IgD-negative memory B cell (primary cell): ENCODE measurements around the gene LIPM. TPM values are rescaled to one million over a fixed set of nuclear protein-coding genes. Genes with fewer than 3 reads are reported as not detected.
"Not testable (repeated sequence)": the region's sequence is repeated elsewhere in the genome, so short reads cannot be mapped to it uniquely, and the experiment has no call there.

Source experiments
- H3K27ac Mint-ChIP-seq, 3 donors: one replicate each; pipeline ENCODE4 v1.8.0; 2020 to 2022; ENCODE audit warnings: mild to moderate bottlenecking in 3 of 3, mixed read lengths in 3 of 3, moderate library complexity in 1 of 3
- H3K27me3 Mint-ChIP-seq: one replicate; pipeline ENCODE4 v1.8.0; 2021; ENCODE audit warnings: mixed read lengths
- H3K36me3 Mint-ChIP-seq: one replicate; pipeline ENCODE4 v1.8.0; 2020; ENCODE audit warnings: mild to moderate bottlenecking, mixed read lengths
- H3K4me1 Mint-ChIP-seq, 3 donors: one replicate each; pipeline ENCODE4 v1.8.0; 2020 to 2022; ENCODE audit warnings: mixed read lengths in 3 of 3, mild to moderate bottlenecking in 1 of 3
- H3K4me3 Mint-ChIP-seq, 4 donors: one replicate each; pipeline ENCODE4 v1.8.0; 2020 to 2022; ENCODE audit warnings: mild to moderate bottlenecking in 4 of 4, mixed read lengths in 4 of 4, moderate library complexity in 3 of 4
- H3K9me3 Mint-ChIP-seq, 3 donors: one replicate each; pipeline ENCODE4 v1.8.0; 2020 to 2021; ENCODE audit warnings: mixed read lengths in 3 of 3, mild to moderate bottlenecking in 1 of 3
- polyA plus RNA-seq: library from polyadenylated mRNA; unstranded; fragments of 300-500 nt; fragmentation: Illumina TruSeq; gene quantifications from one replicate; pipeline ENCODE4 v1.2.3, GENCODE V29; 2021

The LIPM gene
- polyA plus RNA-seq, 1 donor from 2014 or later = not detected

GRCh38 chr10:88819290-88819689, 16.8 kb downstream of the LIPM start:
- no peak overlapping the region for H3K27ac Mint-ChIP-seq
- H3K4me1 Mint-ChIP-seq = peaks cover 0 to 2% (median 0%) of the 10 kb centered on the region in 3 donors
- no peaks in the 10 kb centered on the region for H3K27me3 Mint-ChIP-seq
- peaks cover 0 to 3% (median 0%) of the 10 kb centered on the region in 3 donors for H3K9me3 Mint-ChIP-seq
- H3K36me3 Mint-ChIP-seq = peaks cover 2% of the 10 kb centered on the region
- no peak overlapping the region for H3K4me3 Mint-ChIP-seq

DNA sequence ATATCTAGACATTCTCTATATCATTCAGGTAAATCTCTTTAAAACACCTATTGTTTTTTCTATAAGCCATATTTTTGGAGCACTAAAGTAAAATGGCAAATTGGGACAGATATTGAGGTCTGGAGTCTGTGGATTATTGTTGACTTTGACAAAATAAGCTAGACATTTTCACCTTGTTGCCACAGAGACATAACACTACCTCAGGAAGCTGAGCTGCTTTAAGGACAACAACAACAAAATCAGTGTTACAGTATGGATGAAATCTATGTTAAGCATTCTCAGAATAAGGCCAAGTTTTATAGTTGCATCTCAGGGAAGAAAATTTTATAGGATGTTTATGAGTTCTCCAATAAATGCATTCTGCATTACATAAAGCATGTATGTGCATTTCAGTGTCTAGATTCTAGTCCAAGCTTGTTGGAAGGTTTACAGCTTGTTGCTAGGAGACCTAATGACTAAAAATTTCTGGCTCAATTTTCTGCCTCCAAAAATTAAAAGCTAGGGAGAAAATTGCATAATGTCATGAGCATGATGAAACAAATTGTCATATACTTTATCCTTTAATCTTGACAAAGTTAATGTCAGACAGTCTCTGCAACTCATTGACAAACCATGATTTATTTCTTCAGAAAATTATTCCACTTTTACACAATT, 18.3 kb downstream of the LIPM start:
- Mint-ChIP-seq H3K4me1 (peaks cover 9 to 10% (median 10%) of the 10 kb centered on the region in 3 donors), H3K36me3 (peaks cover 2% of the 10 kb centered on the region), H3K27me3 (no peaks in the 10 kb centered on the region), H3K9me3 (peaks cover 0 to 3% (median 0%) of the 10 kb centered on the region in 3 donors), H3K27ac (no peak overlapping the region), H3K4me3 (no peak overlapping the region)

DNA sequence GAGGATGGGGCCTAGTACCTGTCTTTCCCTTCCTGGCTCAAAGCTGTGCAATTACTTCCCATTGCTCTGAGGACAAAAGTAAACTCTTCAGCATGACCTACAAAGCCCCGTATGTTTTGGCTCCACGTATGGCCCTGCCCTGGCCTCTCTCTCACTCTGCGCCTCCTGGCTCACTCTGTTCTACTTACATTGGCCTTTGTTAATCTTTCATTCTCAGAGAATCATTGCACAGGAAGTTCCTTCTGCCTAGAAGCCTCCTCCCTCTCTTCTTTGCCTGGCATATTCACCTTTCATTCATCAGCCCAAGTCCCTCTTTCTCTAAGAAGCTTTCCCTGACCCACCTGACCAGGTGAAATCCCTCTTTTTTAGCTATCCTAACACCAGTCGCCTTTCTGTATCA, 23.9 kb downstream of the LIPM start:
- peak overlapping the region in 2 of 3 donors; percentile 39 to 50 for H3K27ac Mint-ChIP-seq
- peaks cover 2% of the 10 kb centered on the region for H3K36me3 Mint-ChIP-seq
- peaks cover 0 to 3% (median 0%) of the 10 kb centered on the region in 3 donors for H3K9me3 Mint-ChIP-seq
- H3K27me3 Mint-ChIP-seq = peaks cover 6% of the 10 kb centered on the region
- H3K4me3 Mint-ChIP-seq = peak overlapping the region in 3 of 4 donors; percentile 10 to 53 (median 18)
- H3K4me1 Mint-ChIP-seq = peaks cover 22 to 24% (median 24%) of the 10 kb centered on the region in 3 donors

GRCh38 chr10:88827671-88828070, 25.1 kb downstream of the LIPM start:
- Mint-ChIP-seq H3K27me3 (peaks cover 10% of the 10 kb centered on the region), H3K27ac (no peak overlapping the region), H3K4me3 (no peak overlapping the region), H3K9me3 (peaks cover 0 to 3% (median 0%) of the 10 kb centered on the region in 3 donors), H3K4me1 (peaks cover 27 to 28% (median 27%) of the 10 kb centered on the region in 3 donors), H3K36me3 (peaks cover 2% of the 10 kb centered on the region)

- Mint-ChIP-seq H3K27me3 (peaks cover 10% of the 10 kb centered on the region), H3K27ac (no peak overlapping the region), H3K9me3 (peaks cover 0 to 3% (median 0%) of the 10 kb centered on the region in 3 donors), H3K36me3 (peaks cover 2% of the 10 kb centered on the region), H3K4me1 (peaks cover 27 to 31% (median 29%) of the 10 kb centered on the region in 3 donors), H3K4me3 (no peak overlapping the region)
Observed at GRCh38 chr10:88828310-88828709, 25.8 kb downstream of the LIPM start.

DNA sequence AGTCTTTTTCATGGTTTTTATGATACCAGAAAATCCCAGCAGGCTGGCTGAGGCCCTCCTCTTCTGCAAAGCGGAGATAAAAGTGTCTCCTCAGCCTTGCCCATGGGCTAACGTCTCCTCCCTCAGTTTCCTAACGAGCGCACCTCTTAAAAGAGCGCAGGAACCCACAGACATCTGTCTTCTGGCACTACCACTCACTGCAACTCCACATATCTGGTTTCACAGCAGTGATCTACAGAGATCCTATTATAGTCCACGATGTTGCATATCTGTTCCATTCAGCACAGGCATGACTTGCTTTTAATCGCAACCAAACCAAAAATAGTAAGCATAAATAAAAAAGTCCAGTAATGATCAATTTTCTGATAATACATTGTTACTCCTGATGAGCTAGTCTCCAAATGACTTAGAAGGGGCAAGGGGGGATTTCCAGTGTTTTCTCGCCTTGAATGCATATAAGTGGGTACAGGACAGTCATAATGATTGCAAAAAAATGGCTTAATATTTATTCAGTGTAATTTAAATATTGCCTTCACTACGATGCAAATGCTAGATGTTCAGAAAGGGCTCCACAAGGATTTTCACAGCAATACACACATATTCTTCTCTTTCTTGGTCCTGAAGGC, 28.2 kb downstream of the LIPM start:
- Mint-ChIP-seq H3K27me3 (peaks cover 10% of the 10 kb centered on the region), H3K9me3 (no peaks in the 10 kb centered on the region), H3K4me1 (peaks cover 18 to 30% (median 20%) of the 10 kb centered on the region in 3 donors), H3K4me3 (no peak overlapping the region), H3K27ac (no peak overlapping the region), H3K36me3 (peaks cover 2% of the 10 kb centered on the region)

DNA sequence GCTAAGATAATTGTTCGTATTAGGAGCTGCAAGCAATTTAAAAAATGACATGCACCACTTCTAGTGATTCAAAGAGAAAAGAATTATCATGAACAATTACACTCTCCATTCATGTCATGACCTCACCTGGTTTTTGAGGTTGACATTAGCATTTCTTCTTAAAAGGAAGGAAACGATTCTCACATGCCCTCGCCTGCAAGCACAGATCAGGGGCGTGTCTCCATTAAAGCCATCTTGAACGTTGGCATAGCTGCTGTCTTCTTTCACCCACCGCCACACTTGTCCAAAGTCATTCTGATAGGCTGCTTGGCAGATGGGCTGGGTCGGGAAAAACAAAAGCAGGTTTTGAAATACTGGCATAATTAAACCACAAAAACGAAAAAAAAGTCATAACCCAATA, 29.2 kb downstream of the LIPM start:
- Mint-ChIP-seq H3K27me3 (peaks cover 10% of the 10 kb centered on the region), H3K4me1 (peaks cover 11 to 20% (median 12%) of the 10 kb centered on the region in 3 donors), H3K9me3 (no peaks in the 10 kb centered on the region), H3K4me3 (peak overlapping the region in 2 of 4 donors; percentile 19 to 68), H3K36me3 (peaks cover 2% of the 10 kb centered on the region), H3K27ac (no peak overlapping the region)

GRCh38 chr10:88832376-88832775, 29.8 kb downstream of the LIPM start:
- Mint-ChIP-seq H3K4me1 (peaks cover 7 to 20% (median 10%) of the 10 kb centered on the region in 3 donors), H3K27me3 (peaks cover 10% of the 10 kb centered on the region), H3K4me3 (no peak overlapping the region), H3K36me3 (no peaks in the 10 kb centered on the region), H3K27ac (no peak overlapping the region), H3K9me3 (no peaks in the 10 kb centered on the region)

DNA sequence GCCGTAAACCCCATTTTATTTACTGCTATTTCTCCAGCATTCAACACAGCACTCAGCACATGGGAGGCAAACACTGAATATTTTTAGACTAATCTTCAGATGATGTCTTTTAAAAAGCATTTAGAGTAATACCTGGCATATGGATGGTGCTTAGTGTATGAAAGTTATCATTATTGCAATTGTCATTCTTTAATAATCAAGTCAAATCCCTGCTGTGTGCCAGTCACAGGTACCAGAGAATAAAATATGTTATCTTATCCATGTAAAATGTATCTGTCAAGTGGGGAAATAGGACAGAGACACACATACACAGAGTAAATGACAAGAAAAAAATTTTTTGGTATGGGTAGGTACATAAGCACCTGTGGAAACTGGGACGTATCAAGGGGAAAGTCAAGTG, 30.6 kb downstream of the LIPM start:
- H3K36me3 Mint-ChIP-seq = no peaks in the 10 kb centered on the region
- H3K27ac Mint-ChIP-seq = no peak overlapping the region
- peaks cover 10% of the 10 kb centered on the region for H3K27me3 Mint-ChIP-seq
- H3K9me3 Mint-ChIP-seq = no peaks in the 10 kb centered on the region
- H3K4me1 Mint-ChIP-seq = peaks cover 7 to 20% (median 10%) of the 10 kb centered on the region in 3 donors
- no peak overlapping the region for H3K4me3 Mint-ChIP-seq

DNA sequence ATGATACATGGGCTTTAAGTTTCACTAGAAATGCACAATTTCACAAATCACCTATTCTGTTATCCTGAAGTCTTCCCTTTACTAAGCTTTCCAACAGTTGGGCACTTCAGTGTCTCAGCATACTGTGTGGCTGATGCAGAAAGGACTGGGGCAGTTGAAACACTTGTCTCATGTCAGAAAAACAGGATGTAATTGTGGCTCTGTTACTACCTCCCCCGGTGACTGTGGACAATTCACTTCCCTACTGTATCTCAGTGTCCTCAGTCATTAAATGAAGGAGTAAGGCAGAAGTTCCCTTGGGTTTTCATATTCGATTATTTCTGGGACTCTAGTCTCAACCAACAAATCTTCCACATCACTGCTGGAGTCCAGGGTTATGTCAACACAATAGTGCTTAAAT, 31.2 kb downstream of the LIPM start:
- Mint-ChIP-seq H3K27me3 (peaks cover 10% of the 10 kb centered on the region), H3K9me3 (no peaks in the 10 kb centered on the region), H3K36me3 (no peaks in the 10 kb centered on the region), H3K4me1 (peaks cover 7 to 20% (median 10%) of the 10 kb centered on the region in 3 donors), H3K27ac (no peak overlapping the region), H3K4me3 (no peak overlapping the region)

- no peak overlapping the region for H3K27ac Mint-ChIP-seq
Observed at GRCh38 chr10:88835096-88835909, 32.8 kb downstream of the LIPM start.

GRCh38 chr10:88835910-88836221, 33.3 kb downstream of the LIPM start:
- Mint-ChIP-seq H3K4me3 (no peak overlapping the region), H3K27me3 (peaks cover 7% of the 10 kb centered on the region), H3K9me3 (no peaks in the 10 kb centered on the region), H3K4me1 (peaks cover 7 to 17% (median 10%) of the 10 kb centered on the region in 3 donors), H3K36me3 (no peaks in the 10 kb centered on the region), H3K27ac (no peak overlapping the region)

More at GRCh38 chr10:88835096-88835909, 32.8 kb downstream of the LIPM start:
- Mint-ChIP-seq H3K9me3 (no peaks in the 10 kb centered on the region), H3K27me3 (peaks cover 10% of the 10 kb centered on the region), H3K4me1 (peaks cover 7 to 20% (median 10%) of the 10 kb centered on the region in 3 donors), H3K4me3 (no peak overlapping the region), H3K36me3 (no peaks in the 10 kb centered on the region)

GRCh38 chr10:88837632-88838031, 35.1 kb downstream of the LIPM start:
- not testable (repeated sequence) for H3K27ac Mint-ChIP-seq, H3K4me3 Mint-ChIP-seq, H3K9me3 Mint-ChIP-seq, H3K4me1 Mint-ChIP-seq, H3K36me3 Mint-ChIP-seq, H3K27me3 Mint-ChIP-seq

DNA sequence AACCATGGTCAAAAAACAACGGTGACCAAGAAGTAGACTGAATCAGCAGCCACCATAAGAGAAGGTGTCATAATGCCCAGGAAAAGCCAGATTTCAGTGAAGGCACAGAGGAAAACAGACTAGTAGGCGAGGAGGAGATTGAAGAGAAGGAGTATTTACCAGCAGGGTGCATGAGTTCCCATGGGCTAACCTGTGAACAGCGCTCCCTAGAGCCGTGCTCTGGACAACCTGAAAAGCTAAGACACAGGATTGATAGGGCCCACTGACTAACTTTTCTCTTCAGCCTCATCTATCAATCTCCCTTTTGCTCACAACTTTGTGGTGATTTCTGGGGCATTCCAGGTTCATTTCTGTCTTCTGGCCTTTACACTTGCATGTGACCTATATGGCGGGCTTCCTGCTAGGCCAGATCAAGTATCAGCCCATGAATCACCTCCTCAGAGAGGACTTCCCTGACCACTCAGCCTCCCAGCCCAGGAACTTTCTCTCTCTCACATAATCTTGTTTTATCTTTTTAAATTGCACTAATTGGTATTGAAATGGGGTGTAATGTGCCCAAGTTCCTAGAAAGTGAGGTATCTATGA, 36.3 kb downstream of the LIPM start:
- no peak overlapping the region for H3K4me3 Mint-ChIP-seq
- H3K9me3 Mint-ChIP-seq = no peaks in the 10 kb centered on the region
- H3K36me3 Mint-ChIP-seq = no peaks in the 10 kb centered on the region
- H3K27me3 Mint-ChIP-seq = no peaks in the 10 kb centered on the region
- H3K4me1 Mint-ChIP-seq = peaks cover 0 to under 1% (median 0%) of the 10 kb centered on the region in 3 donors
- H3K27ac Mint-ChIP-seq = peak overlapping the region in 1 of 3 donors; percentile 50

DNA sequence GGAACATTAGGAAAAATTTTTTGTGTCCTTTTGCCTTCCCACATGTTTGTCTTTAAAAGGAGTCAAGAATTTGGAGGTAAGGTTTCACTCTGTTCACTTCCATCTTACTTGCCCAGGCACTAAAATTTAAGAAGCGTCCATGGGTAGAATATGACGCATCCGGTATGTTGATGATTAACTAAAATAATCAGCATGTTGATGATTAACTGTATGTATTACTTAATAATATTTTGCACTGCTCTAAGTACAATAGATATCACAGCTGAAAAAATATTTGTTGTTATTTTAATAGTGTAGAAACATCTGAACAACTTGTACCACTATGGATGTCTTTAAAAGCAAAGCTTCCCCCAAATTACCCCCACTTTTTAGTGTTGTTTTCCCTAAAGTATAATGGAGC, 37.6 kb downstream of the LIPM start:
- no peaks in the 10 kb centered on the region for H3K4me1 Mint-ChIP-seq
- no peak overlapping the region for H3K4me3 Mint-ChIP-seq
- no peaks in the 10 kb centered on the region for H3K27me3 Mint-ChIP-seq
- no peaks in the 10 kb centered on the region for H3K36me3 Mint-ChIP-seq
- no peak overlapping the region for H3K27ac Mint-ChIP-seq
- no peaks in the 10 kb centered on the region for H3K9me3 Mint-ChIP-seq
